GM23338 (cell line): ENCODE measurements around the gene KNOP1.

Experiments
- CREB1 ChIP-seq: fragments of 250-450 bp; sonication (Bioruptor Pico); IDR thresholded peaks from 2 replicates; pipeline ENCODE4 v1.5.0; 2020; ENCODE audit warnings: low read depth, mild to moderate bottlenecking, moderate library complexity
- EZH2 ChIP-seq: fragments of 200-600 bp; sonication (generic); IDR thresholded peaks from one replicate; pipeline ENCODE4 v1.8.0; 2017; ENCODE audit warnings: antibody characterized with exemption, mild to moderate bottlenecking, low read depth; ENCODE audit not compliant: unreplicated experiment
- EZH2phosphoT487 ChIP-seq: fragments of 200-600 bp; sonication (generic); IDR thresholded peaks from one replicate; pipeline ENCODE4 v1.8.1; 2018; ENCODE audit warnings: antibody characterized with exemption; ENCODE audit not compliant: unreplicated experiment
- NANOG ChIP-seq: IDR thresholded peaks from 2 replicates; pipeline ENCODE4 v1.6.1; 2016; ENCODE audit warnings: antibody characterized with exemption, borderline replicate concordance
- POLR2AphosphoS5 ChIP-seq: IDR thresholded peaks from 2 replicates; pipeline ENCODE4 v1.6.1; 2016; ENCODE audit warnings: antibody characterized with exemption, low read depth
- ZNF114 ChIP-seq: fragments of 250-450 bp; sonication (Bioruptor Pico); IDR thresholded peaks from 2 replicates; pipeline ENCODE4 v1.5.0; 2020; ENCODE audit warnings: mild to moderate bottlenecking, moderate library complexity
- ZNF331 ChIP-seq: fragments of 250-450 bp; sonication (Bioruptor Pico); IDR thresholded peaks from 2 replicates; pipeline ENCODE4 v1.5.0; 2020; ENCODE audit warnings: low read depth, mild to moderate bottlenecking, moderate library complexity
- TF ChIP-seq, protein P1 (sequence below), 2 experiments: fragments of 200-600 bp in 1 of 2; sonication (generic) in 1 of 2; conservative IDR thresholded peaks; 2 replicates each; pipeline versions ENCODE4 v1.5.1 to v1.6.1; 2016 to 2017; ENCODE audit warnings: antibody characterized with exemption in 2 of 2, low read depth in 2 of 2, mild to moderate bottlenecking in 2 of 2, moderate library complexity in 1 of 2
- TF ChIP-seq, protein P2 (sequence below): IDR thresholded peaks from one replicate; pipeline ENCODE4 v1.6.1; 2018; ENCODE audit warnings: antibody characterized with exemption; ENCODE audit not compliant: unreplicated experiment
- TF ChIP-seq, protein P3 (sequence below): IDR thresholded peaks from 2 replicates; pipeline ENCODE4 v1.6.1; 2016; ENCODE audit warnings: antibody characterized with exemption

DNA sequence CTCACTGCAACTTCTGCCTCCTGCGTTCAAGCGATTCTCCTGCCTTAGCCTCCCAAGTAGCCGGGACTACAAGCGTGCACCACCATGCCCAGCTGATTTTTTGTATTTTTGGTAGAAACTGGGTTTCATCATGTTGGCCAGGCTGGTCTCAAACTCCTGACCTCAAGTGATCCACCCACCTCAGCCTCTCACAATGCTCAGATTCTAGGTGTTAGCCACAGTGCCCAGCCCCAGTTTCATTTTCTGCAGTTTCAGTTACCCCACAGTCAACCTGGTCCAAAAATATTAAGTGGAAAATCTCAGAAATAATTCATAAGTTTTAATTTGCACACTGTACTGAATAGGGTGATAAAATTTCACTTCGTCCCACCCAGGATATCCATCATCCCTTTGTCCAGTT is 28.7 kb downstream of the KNOP1 start:
- TF ChIP-seq, protein P1, sequence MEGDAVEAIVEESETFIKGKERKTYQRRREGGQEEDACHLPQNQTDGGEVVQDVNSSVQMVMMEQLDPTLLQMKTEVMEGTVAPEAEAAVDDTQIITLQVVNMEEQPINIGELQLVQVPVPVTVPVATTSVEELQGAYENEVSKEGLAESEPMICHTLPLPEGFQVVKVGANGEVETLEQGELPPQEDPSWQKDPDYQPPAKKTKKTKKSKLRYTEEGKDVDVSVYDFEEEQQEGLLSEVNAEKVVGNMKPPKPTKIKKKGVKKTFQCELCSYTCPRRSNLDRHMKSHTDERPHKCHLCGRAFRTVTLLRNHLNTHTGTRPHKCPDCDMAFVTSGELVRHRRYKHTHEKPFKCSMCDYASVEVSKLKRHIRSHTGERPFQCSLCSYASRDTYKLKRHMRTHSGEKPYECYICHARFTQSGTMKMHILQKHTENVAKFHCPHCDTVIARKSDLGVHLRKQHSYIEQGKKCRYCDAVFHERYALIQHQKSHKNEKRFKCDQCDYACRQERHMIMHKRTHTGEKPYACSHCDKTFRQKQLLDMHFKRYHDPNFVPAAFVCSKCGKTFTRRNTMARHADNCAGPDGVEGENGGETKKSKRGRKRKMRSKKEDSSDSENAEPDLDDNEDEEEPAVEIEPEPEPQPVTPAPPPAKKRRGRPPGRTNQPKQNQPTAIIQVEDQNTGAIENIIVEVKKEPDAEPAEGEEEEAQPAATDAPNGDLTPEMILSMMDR (conservative IDR thresholded peaks at IDR 0.05; ENCODE audit: low read depth in 2 of 2): no peak
- TF ChIP-seq POLR2AphosphoS5 (no peak), ZNF114 (CRISPR knock-in tag) (no peak), EZH2 (no peak), EZH2phosphoT487 (no peak), CREB1 (no peak), ZNF331 (no peak), NANOG (no peak)
- TF ChIP-seq, protein P2, sequence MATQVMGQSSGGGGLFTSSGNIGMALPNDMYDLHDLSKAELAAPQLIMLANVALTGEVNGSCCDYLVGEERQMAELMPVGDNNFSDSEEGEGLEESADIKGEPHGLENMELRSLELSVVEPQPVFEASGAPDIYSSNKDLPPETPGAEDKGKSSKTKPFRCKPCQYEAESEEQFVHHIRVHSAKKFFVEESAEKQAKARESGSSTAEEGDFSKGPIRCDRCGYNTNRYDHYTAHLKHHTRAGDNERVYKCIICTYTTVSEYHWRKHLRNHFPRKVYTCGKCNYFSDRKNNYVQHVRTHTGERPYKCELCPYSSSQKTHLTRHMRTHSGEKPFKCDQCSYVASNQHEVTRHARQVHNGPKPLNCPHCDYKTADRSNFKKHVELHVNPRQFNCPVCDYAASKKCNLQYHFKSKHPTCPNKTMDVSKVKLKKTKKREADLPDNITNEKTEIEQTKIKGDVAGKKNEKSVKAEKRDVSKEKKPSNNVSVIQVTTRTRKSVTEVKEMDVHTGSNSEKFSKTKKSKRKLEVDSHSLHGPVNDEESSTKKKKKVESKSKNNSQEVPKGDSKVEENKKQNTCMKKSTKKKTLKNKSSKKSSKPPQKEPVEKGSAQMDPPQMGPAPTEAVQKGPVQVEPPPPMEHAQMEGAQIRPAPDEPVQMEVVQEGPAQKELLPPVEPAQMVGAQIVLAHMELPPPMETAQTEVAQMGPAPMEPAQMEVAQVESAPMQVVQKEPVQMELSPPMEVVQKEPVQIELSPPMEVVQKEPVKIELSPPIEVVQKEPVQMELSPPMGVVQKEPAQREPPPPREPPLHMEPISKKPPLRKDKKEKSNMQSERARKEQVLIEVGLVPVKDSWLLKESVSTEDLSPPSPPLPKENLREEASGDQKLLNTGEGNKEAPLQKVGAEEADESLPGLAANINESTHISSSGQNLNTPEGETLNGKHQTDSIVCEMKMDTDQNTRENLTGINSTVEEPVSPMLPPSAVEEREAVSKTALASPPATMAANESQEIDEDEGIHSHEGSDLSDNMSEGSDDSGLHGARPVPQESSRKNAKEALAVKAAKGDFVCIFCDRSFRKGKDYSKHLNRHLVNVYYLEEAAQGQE: no peak
- TF ChIP-seq, protein P3, sequence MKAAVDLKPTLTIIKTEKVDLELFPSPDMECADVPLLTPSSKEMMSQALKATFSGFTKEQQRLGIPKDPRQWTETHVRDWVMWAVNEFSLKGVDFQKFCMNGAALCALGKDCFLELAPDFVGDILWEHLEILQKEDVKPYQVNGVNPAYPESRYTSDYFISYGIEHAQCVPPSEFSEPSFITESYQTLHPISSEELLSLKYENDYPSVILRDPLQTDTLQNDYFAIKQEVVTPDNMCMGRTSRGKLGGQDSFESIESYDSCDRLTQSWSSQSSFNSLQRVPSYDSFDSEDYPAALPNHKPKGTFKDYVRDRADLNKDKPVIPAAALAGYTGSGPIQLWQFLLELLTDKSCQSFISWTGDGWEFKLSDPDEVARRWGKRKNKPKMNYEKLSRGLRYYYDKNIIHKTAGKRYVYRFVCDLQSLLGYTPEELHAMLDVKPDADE: no peak
